Measurements from ENCODE around the gene BOD1L2.

BOD1L2 gene

DNA sequence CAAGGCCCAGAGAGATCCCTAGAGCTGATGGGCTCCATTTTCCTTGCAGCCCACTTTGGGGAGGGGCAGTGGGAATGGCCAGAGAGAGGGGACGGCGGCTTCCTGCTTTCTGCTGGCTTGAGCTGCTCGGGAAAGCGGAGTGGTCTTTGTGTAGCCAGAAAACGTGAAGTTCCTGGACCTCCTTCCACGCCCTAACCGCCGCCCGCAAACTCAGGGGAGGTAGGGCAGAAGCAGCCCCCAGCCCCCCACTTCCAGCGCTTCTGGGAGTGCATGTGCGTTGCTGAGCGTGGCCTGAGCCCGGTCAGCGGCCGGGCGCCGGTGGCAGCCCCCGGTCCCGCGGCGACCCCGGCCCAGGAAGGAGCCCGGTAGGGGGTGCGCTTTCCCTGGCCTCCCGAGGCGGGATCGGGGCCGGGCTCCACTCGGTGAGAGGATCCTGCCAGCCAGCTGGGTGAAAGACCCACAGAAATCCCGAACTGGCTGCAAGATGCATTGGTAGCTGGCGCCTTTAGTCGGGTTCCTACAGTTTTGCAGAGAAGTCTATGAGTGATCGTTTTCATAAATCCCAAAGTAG, 25.3 kb upstream of the BOD1L2 start:
- TF ChIP-seq ZC3H10 (CRISPR knock-in tag; IDR thresholded peaks at IDR 0.05): no peak
- TF ChIP-seq SNAI2 (CRISPR knock-in tag; IDR thresholded peaks at IDR 0.05): no peak
- no peak for TF ChIP-seq ZNF70 (CRISPR knock-in tag; IDR thresholded peaks at IDR 0.05)
- no peak for TF ChIP-seq ZFP30 (CRISPR knock-in tag; IDR thresholded peaks at IDR 0.05)
- no peak for TF ChIP-seq ZNF565 (CRISPR knock-in tag; conservative IDR thresholded peaks at IDR 0.05; ENCODE audit: low read depth)
- TF ChIP-seq, protein P1, sequence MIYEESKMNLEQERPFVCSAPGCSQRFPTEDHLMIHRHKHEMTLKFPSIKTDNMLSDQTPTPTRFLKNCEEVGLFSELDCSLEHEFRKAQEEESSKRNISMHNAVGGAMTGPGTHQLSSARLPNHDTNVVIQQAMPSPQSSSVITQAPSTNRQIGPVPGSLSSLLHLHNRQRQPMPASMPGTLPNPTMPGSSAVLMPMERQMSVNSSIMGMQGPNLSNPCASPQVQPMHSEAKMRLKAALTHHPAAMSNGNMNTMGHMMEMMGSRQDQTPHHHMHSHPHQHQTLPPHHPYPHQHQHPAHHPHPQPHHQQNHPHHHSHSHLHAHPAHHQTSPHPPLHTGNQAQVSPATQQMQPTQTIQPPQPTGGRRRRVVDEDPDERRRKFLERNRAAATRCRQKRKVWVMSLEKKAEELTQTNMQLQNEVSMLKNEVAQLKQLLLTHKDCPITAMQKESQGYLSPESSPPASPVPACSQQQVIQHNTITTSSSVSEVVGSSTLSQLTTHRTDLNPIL (CRISPR knock-in tag; IDR thresholded peaks at IDR 0.05; ENCODE audit: low read depth): no peak
- no peak for TF ChIP-seq GLIS3 (CRISPR knock-in tag; IDR thresholded peaks at IDR 0.05)
- no peak for TF ChIP-seq ESRRG (CRISPR knock-in tag; IDR thresholded peaks at IDR 0.05)
- TF ChIP-seq ZNF8 (CRISPR knock-in tag; IDR thresholded peaks at IDR 0.05): no peak
- no peak for TF ChIP-seq OSR1 (CRISPR knock-in tag; IDR thresholded peaks at IDR 0.05)
- no peak for TF ChIP-seq BACH2 (CRISPR knock-in tag; IDR thresholded peaks at IDR 0.05; ENCODE audit: borderline replicate concordance)
- no peak for TF ChIP-seq CSDC2 (CRISPR knock-in tag; IDR thresholded peaks at IDR 0.05)
- TF ChIP-seq, protein P2, sequence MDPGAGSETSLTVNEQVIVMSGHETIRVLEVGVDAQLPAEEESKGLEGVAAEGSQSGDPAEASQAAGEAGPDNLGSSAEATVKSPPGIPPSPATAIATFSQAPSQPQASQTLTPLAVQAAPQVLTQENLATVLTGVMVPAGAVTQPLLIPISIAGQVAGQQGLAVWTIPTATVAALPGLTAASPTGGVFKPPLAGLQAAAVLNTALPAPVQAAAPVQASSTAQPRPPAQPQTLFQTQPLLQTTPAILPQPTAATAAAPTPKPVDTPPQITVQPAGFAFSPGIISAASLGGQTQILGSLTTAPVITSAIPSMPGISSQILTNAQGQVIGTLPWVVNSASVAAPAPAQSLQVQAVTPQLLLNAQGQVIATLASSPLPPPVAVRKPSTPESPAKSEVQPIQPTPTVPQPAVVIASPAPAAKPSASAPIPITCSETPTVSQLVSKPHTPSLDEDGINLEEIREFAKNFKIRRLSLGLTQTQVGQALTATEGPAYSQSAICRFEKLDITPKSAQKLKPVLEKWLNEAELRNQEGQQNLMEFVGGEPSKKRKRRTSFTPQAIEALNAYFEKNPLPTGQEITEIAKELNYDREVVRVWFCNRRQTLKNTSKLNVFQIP (CRISPR knock-in tag; IDR thresholded peaks at IDR 0.05; ENCODE audit: borderline replicate concordance, low read depth): no peak
- no peak for TF ChIP-seq ZFP3 (CRISPR knock-in tag; IDR thresholded peaks at IDR 0.05)
- TF ChIP-seq RARB (CRISPR knock-in tag; IDR thresholded peaks at IDR 0.05): no peak
- TF ChIP-seq ARNTL (CRISPR knock-in tag; IDR thresholded peaks at IDR 0.05; ENCODE audit: borderline replicate concordance, low read depth): no peak
- TF ChIP-seq, protein P3, sequence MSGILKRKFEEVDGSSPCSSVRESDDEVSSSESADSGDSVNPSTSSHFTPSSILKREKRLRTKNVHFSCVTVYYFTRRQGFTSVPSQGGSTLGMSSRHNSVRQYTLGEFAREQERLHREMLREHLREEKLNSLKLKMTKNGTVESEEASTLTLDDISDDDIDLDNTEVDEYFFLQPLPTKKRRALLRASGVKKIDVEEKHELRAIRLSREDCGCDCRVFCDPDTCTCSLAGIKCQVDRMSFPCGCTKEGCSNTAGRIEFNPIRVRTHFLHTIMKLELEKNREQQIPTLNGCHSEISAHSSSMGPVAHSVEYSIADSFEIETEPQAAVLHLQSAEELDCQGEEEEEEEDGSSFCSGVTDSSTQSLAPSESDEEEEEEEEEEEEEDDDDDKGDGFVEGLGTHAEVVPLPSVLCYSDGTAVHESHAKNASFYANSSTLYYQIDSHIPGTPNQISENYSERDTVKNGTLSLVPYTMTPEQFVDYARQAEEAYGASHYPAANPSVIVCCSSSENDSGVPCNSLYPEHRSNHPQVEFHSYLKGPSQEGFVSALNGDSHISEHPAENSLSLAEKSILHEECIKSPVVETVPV (CRISPR knock-in tag; IDR thresholded peaks at IDR 0.05): no peak
- TF ChIP-seq, protein P4, sequence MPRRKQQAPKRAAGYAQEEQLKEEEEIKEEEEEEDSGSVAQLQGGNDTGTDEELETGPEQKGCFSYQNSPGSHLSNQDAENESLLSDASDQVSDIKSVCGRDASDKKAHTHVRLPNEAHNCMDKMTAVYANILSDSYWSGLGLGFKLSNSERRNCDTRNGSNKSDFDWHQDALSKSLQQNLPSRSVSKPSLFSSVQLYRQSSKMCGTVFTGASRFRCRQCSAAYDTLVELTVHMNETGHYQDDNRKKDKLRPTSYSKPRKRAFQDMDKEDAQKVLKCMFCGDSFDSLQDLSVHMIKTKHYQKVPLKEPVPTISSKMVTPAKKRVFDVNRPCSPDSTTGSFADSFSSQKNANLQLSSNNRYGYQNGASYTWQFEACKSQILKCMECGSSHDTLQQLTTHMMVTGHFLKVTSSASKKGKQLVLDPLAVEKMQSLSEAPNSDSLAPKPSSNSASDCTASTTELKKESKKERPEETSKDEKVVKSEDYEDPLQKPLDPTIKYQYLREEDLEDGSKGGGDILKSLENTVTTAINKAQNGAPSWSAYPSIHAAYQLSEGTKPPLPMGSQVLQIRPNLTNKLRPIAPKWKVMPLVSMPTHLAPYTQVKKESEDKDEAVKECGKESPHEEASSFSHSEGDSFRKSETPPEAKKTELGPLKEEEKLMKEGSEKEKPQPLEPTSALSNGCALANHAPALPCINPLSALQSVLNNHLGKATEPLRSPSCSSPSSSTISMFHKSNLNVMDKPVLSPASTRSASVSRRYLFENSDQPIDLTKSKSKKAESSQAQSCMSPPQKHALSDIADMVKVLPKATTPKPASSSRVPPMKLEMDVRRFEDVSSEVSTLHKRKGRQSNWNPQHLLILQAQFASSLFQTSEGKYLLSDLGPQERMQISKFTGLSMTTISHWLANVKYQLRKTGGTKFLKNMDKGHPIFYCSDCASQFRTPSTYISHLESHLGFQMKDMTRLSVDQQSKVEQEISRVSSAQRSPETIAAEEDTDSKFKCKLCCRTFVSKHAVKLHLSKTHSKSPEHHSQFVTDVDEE (CRISPR knock-in tag; IDR thresholded peaks at IDR 0.05): no peak
- TF ChIP-seq, protein P5, sequence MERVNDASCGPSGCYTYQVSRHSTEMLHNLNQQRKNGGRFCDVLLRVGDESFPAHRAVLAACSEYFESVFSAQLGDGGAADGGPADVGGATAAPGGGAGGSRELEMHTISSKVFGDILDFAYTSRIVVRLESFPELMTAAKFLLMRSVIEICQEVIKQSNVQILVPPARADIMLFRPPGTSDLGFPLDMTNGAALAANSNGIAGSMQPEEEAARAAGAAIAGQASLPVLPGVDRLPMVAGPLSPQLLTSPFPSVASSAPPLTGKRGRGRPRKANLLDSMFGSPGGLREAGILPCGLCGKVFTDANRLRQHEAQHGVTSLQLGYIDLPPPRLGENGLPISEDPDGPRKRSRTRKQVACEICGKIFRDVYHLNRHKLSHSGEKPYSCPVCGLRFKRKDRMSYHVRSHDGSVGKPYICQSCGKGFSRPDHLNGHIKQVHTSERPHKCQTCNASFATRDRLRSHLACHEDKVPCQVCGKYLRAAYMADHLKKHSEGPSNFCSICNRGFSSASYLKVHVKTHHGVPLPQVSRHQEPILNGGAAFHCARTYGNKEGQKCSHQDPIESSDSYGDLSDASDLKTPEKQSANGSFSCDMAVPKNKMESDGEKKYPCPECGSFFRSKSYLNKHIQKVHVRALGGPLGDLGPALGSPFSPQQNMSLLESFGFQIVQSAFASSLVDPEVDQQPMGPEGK (CRISPR knock-in tag; IDR thresholded peaks at IDR 0.05; ENCODE audit: borderline replicate concordance): no peak
- no peak for TF ChIP-seq ISL1 (CRISPR knock-in tag; IDR thresholded peaks at IDR 0.05)
- no peak for ATAC-seq

DNA sequence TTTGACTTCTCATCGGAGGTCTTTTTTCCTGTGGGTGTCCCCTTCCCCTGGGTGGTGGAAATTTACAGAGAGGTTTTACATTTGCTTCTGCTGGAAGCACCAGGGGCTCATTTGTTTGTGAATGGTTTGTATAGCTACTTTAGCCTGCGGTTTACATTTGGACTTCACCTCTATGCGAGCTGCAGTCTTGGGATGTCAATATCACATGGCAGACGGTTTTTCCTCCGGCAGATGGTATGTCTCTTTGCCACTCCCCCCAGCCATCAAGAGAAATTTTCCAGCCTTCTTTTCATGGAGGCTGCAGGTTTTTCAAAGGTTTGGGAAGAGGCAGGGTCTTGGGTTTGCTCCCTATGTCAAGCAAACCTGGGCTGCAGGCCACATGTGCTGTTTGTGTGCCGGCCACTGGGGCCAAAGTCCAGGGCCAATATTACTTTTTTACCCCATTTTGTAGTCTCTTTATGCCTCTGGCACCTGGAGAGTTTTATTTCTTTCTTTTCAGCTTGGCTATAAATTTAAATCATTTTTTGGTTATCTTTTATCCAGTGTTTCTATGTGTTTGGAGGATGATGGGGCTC, 23.9 kb upstream of the BOD1L2 start:
- ATAC-seq: no peak
- no peak for TF ChIP-seq ARNTL (CRISPR knock-in tag; IDR thresholded peaks at IDR 0.05; ENCODE audit: borderline replicate concordance, low read depth)
- TF ChIP-seq BACH2 (CRISPR knock-in tag; IDR thresholded peaks at IDR 0.05; ENCODE audit: borderline replicate concordance): no peak
- no peak for TF ChIP-seq TCF4 (CRISPR knock-in tag; IDR thresholded peaks at IDR 0.05; ENCODE audit: borderline replicate concordance)
- TF ChIP-seq ESRRG (CRISPR knock-in tag; IDR thresholded peaks at IDR 0.05): no peak
- TF ChIP-seq ZNF565 (CRISPR knock-in tag; conservative IDR thresholded peaks at IDR 0.05; ENCODE audit: low read depth): no peak
- TF ChIP-seq, protein P3 (CRISPR knock-in tag; IDR thresholded peaks at IDR 0.05): no peak
- TF ChIP-seq, protein P5 (CRISPR knock-in tag; IDR thresholded peaks at IDR 0.05; ENCODE audit: borderline replicate concordance): no peak
- no peak for TF ChIP-seq GLIS3 (CRISPR knock-in tag; IDR thresholded peaks at IDR 0.05)
- TF ChIP-seq ZC3H10 (CRISPR knock-in tag; IDR thresholded peaks at IDR 0.05): no peak
- no peak for TF ChIP-seq RARB (CRISPR knock-in tag; IDR thresholded peaks at IDR 0.05)
- TF ChIP-seq, protein P4 (CRISPR knock-in tag; IDR thresholded peaks at IDR 0.05): no peak
